GM18508 (cell line): Measurements from ENCODE around the gene PLEKHH1.

Experiments used
- ATAC-seq: cut with Tn5 transposase; IDR thresholded peaks from one replicate; pipeline ENCODE4 v1.9.1; 2021; ENCODE audit warnings: moderate number of reproducible peaks; ENCODE audit not compliant: insufficient read depth, unreplicated experiment

Gene PLEKHH1

GRCh38 chr14:67559639-67560038 is 26.5 kb downstream of the PLEKHH1 start:
- no peak for ATAC-seq

GRCh38 chr14:67562025-67562775 is 29.1 kb downstream of the PLEKHH1 start:
- ATAC-seq, result no peak

- ATAC-seq, result no peak
Observed at GRCh38 chr14:67562776-67563150, 29.7 kb downstream of the PLEKHH1 start.

GRCh38 chr14:67564236-67564635 is 31.1 kb downstream of the PLEKHH1 start:
- no peak for ATAC-seq

- no peak for ATAC-seq
Observed at GRCh38 chr14:67566908-67567307, 33.8 kb downstream of the PLEKHH1 start.

GRCh38 chr14:67567654-67568053 is 34.6 kb downstream of the PLEKHH1 start:
- ATAC-seq, result no peak

GRCh38 chr14:67569011-67569650 is 36.0 kb downstream of the PLEKHH1 start:
- no peak for ATAC-seq

- ATAC-seq, result no peak
Observed at GRCh38 chr14:67569651-67570290, 36.7 kb downstream of the PLEKHH1 start.

GRCh38 chr14:67570453-67570852 is 37.4 kb downstream of the PLEKHH1 start:
- no peak for ATAC-seq

GRCh38 chr14:67571275-67571990 is 38.3 kb downstream of the PLEKHH1 start:
- no peak for ATAC-seq

GRCh38 chr14:67571991-67572323 is 38.9 kb downstream of the PLEKHH1 start:
- ATAC-seq, result no peak

- no peak for ATAC-seq
Observed at GRCh38 chr14:67572608-67573007, 39.5 kb downstream of the PLEKHH1 start.

GRCh38 chr14:67573228-67574010 is 40.3 kb downstream of the PLEKHH1 start:
- no peak for ATAC-seq

GRCh38 chr14:67574156-67574555 is 41.1 kb downstream of the PLEKHH1 start:
- ATAC-seq, result no peak

GRCh38 chr14:67574806-67575205 is 41.7 kb downstream of the PLEKHH1 start:
- no peak for ATAC-seq

- ATAC-seq, result no peak
Observed at GRCh38 chr14:67575684-67576083, 42.6 kb downstream of the PLEKHH1 start.

- no peak for ATAC-seq
Observed at GRCh38 chr14:67576216-67576955, 43.3 kb downstream of the PLEKHH1 start.

GRCh38 chr14:67577181-67577808 is 44.2 kb downstream of the PLEKHH1 start:
- no peak for ATAC-seq
